Stimulated activated CD8-positive, alpha-beta memory T cell treated with anti-CD3 and anti-CD28 coated beads, Interleukin-12 subunit alpha, Interleukin-12 subunit beta, amount 100 ng/mL, for 24 hours (primary cell): ENCODE results near the gene HSPBP1.

ENCODE experiments used
- DNase-seq: peaks from one replicate; pipeline ENCODE4 v3.0.0-alpha.2; 2020; ENCODE audit errors: extremely low read depth

Gene HSPBP1

DNA sequence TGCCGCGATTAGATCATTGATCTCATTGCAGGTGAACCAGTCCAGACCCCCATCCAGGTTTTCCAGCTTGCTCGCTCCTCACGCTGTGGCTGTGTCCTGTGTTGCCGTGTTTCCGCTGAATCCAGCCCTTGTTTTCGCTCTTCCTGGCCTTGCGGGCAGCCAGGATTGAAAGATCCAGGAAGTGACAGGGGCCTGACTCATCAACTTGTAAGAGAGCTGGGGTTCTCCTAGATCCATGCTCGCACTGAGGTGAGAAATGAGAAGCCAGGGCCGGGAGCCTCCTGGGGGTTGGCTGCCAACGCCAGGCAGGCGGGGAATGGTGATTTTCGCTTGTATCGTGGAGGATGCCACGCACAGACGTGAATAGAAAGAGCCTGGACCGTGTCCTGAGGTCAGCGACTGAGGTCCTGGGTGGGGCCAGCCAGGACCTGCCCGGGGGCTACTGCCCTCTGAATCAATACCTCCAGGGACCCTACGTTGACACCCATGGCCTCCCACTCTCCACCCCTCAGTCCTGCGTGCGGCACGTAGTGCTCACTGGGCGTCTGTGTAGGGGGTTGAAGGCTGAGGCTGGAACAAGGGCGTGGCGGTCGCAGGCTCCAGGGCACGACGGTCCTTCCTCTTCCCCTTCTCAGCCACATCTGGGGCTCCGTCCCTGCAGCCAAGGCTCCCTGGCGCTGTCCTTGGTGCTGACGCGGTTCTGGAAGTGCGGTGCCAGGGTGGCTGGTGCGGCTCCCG is 63.3 kb downstream of the HSPBP1 start:
- DNase-seq, result peak; percentile 20

DNA sequence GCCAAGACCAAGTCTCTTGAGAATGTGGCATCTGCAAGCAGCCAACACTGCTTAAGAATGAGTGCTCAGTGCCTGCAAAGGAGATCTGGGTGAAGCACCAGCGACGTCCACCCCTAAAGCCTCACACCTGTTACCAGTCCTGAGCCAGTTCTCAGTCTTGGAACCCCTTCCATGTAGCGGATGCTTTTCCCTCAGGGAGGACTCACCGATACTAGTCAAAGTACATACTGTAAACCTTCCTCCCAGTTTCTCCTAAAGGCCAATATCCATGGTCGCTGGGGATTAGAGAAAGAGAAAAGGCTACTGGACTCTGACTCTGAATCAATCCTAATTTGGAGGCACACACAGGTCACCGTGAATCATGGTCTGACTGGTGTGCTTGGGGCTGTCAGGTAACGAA is 66.4 kb downstream of the HSPBP1 start:
- DNase-seq, result no peak

- DNase-seq, result no peak
These were observed 67.5 kb downstream of the HSPBP1 start for GRCh38 chr19:55212447-55212846.
